GM18861 (cell line): ENCODE data around the gene DENND6B.

Experiments used
- ATAC-seq: cut with Tn5 transposase; IDR thresholded peaks from one replicate; pipeline ENCODE4 v1.9.1; 2021; ENCODE audit not compliant: unreplicated experiment

DENND6B gene

DNA sequence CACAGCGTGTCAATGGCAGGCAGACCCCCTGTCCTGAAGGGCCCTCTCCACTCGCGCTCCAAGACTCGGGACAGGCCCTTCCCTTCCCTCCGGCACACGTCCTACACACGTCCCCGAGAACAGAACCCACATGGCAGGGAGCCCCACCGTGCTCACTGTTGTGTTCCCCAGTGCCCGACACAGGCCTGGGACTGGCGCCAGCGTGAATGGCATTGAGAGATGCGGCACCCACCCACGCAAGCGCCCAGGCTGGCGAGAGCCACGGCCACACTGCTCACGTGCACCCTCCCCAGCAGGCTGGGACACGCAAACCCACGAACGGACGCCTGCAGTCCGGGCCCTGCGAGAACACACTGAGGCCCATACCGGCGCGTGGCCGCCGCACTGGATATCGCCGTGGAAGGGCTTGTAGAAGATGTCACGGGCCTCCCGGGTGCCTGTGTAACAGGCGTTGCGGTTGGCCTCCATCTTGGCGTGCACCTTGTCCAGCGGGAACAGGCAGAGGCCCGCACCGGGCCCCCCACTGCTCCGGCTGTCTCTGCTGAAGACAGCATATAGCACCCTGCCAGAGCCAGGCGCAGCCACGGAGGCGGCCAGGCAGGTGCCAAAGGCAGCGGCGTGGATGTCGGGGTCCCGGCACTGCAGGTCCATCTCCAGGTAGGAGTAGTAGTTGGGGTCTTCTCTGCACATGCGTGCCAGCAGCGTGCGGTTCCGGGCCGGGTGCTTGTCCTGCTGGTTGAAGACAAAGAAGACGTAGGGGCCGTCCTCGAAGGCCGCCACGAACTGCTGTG, 37.5 kb downstream of the DENND6B start:
- no peak for ATAC-seq

DNA sequence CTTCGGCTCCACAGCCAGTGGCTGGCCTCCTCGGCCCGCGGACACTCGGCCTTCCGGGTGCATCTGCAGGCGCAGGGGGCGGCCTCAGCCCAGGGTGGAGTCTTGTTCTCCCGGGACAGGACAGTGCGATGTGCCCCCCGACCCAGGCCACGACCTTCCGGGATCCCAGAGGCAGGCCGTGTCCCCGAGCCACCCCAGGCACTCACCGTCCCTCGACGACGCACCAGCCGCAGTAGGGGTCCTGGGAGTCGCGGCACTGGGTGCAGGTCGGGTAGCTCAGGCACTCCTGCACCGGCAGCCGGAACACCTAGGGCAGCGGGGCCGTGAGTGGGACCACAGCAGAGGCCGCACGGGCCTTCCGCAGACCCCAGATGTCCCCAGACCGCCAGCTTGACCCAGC, 39.1 kb downstream of the DENND6B start:
- ATAC-seq, result no peak

DNA sequence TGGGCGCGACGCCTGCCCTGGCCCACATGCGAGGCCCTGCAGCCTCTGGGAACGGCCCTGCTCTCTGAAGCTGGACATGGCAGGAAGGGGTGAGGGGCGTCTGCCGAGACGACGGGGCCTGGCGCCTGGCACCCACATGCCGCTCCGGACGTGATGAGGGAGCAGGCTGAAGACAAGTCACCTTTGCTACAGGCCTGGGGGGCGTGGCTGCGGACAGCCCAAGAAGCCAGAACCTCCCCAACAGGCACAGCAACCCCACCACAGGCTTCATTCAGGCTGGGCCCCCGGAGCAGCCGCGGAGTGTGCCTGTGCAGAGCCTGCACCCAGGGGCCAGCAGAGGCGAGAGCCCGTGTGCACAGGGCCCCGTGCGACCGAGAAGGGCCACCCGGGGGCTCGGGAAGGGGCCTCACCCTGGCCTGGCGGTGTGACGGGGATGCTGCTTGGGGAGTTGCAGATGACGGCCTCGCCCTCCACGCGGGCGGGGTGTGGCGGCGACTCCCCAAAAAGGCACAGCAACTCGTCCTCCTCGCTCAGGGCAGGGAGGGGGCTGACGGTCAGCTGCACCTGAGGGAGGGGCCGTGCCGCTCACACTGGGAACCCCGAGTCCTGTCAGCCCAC, 40.0 kb downstream of the DENND6B start:
- ATAC-seq, result no peak

DNA sequence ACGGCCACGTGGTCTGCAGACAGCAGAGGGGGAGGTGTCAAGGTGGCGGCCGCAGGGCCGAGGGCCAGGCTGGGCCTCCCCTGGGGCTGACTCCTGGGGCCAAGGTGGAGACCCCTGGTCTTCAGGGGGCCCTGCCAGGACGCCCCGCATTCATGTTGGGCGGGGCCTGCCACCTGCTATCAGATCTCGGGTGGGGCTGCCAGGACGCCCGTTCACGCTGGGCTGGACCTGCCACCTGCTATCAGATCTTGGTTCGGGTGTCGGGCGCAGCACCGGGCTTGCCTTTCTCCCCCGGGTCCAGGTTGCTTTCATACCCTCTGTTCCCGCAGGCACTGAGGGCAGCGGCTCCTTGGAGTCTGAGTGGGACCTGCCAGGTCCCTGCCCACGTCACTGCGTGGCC, 40.5 kb downstream of the DENND6B start:
- no peak for ATAC-seq

DNA sequence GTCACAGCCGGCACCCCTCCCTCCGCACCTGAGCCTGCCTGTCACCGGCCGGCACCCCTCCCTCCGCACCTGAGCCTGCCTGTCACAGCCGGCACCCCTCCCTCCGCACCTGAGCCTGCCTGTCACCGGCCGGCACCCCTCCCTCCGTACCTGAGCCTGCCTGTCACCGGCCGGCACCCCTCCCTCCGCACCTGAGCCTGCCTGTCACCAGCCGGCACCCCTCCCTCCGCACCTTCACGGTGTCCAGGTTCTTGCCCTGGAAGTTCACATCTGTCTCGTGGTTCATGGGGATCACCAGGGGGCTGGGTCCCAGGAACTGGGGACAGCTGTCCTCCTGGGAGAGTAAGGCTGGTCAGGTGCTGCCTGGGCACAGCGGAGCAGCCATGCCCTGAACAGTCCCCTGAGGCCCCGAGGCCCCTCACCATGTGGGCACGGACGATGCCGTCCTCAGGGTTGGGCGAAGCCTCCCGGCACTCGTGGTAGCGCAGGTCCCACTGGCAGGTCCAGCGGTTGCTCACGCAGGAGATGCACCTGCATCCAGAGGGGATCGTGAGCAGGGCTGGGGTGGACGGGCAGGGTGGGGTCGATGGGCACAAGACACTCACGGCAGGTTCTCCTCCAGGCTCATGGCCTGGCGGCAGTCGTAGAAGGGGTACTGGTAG, 41.1 kb downstream of the DENND6B start:
- no peak for ATAC-seq

DNA sequence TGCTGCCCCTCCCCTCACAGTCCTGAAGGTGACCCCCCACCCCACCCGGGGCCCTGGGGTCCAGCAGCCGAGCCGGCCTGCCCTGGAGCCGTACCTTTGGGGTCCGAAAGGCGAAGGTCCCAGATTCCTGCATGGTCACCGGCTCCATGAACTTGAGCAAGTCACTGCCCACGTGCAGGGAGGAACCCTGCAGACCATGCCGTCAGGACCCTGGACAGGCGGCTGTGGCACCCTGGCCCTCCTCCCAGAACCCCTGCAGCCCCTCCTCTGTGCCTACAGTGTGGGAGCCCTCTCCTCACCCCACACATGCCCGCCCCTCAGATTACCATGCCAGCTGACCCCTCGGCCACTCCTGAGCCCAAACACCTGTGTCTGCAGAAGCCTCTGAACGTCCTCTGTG, 42.3 kb downstream of the DENND6B start:
- no peak for ATAC-seq

DNA sequence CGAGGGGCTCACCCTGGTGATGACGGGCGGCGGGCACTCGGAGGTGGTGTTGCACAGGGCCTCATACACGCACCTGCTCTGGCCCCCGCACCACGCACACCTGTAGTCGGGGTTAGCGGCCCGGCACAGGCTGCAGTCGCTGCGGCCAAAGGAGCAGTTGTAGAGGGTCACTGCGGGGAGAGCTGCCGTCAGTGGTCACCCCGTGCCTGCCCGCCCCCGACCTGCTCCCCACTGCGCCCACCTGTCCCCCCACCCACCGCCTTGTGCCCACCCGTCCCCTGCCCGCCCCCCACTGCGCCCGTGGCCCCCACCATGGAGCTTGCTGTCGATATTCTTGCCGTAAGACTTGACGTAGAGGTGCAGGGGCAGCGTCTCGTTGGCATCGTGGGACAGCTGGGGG, 43.0 kb downstream of the DENND6B start:
- ATAC-seq, result no peak

DNA sequence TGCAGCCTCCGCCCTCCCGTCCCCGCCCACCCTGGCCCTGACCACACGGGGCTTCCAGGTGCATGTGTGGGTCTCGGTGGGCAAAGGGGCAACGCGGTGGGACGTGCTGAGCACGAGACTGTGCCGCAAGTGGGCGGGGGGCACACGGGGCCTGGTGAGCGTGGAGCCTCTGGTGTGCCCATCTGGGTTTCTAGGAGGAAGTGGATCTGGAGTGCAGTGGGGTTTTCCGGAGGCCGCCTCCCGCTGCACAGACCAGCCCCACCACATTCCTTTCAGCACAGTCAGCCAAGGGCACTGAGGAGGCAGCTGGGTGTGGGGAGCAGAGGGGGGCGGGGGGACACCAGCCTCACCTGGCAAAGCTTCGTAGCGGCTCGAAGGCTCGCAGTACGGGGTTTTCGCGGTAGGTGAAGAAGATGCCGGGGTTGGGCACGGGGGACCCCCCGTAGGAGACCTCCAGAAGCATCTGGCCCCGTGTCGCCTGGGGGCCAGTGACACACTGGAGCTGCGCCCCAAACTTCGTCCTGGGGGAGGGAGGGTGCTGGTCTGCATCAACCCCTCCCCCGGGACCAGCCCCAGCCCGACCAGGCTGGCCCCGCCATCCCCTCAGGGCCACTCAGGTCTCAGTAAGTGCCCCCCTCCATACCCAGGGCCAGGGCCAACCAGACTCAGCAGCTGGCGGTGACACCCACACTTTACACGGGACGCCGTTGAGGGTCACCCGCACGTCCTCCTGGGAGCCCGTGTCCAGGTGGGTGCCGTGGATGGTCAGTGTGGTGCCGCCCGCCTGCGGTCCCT, 44.3 kb downstream of the DENND6B start:
- no peak for ATAC-seq

DNA sequence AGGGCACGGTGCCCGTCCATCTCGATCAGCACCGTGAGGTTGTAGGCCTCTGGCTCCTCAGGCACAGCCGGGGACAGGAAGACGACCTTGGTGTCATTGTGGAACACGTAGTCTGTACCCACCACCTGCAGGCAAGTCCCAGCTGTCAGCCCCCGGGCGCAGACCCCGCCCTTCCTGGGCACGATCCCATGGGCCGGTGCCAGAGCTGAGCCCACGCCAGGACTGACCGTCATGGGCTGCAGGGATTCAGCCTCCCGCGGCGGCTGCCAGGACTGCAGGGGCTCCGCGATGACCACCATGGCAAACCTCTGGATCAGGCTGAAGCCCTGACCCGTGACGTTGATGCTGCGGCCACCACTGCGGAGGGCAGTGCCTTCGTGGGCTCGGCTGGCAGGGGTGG, 44.9 kb downstream of the DENND6B start:
- no peak for ATAC-seq

DNA sequence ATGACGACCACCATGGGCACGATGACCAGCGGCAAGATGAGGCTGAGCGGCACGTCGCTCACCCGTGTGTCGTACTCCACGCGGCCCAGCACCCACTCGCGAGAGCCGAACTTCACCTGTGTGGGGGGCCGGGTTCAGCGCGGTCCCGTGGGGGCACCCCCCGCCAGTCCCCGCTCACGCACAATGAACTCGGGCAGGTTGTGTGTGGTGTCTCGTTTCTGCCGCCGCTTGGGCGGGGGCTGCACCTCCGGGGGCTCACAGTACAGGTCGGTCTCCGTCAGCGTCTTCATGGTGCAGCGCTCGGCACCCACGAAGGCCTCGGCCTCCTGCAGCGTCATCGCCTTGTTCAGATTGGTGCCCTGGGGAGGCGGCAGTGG, 45.4 kb downstream of the DENND6B start:
- ATAC-seq, result no peak

DNA sequence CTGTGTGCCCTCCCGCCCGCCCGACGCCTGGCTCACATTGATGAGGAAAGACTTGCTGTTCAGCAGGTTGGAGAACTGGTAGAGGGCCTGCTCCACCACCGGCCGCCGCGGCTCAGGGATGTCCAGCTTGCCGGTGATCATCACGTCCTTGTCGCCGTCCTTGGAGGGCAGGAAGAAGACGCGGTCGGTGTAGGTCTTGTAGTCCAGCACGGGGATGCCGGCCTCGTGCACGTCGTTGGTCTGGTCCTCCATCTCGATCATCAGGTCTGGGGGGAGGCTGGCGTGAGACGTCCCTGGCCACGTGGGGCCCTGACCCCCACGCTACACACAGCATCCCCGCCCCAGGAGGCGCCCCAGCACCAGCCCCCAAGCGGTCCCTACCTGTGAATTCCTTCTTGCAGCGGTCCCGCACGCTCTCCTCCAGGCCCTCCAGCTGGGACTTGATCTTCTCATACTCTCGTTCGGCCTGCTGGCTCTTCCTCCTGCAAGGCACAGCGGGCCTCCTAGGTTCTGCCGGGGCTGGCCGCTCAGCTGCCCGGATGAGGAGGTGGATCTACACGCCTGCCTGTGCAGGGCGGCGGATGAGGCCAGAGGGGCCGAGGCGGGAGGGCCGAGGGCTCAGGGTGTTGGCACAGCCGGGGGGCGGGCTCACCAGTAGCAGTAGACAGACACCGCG, 46.0 kb downstream of the DENND6B start:
- ATAC-seq, result no peak

DNA sequence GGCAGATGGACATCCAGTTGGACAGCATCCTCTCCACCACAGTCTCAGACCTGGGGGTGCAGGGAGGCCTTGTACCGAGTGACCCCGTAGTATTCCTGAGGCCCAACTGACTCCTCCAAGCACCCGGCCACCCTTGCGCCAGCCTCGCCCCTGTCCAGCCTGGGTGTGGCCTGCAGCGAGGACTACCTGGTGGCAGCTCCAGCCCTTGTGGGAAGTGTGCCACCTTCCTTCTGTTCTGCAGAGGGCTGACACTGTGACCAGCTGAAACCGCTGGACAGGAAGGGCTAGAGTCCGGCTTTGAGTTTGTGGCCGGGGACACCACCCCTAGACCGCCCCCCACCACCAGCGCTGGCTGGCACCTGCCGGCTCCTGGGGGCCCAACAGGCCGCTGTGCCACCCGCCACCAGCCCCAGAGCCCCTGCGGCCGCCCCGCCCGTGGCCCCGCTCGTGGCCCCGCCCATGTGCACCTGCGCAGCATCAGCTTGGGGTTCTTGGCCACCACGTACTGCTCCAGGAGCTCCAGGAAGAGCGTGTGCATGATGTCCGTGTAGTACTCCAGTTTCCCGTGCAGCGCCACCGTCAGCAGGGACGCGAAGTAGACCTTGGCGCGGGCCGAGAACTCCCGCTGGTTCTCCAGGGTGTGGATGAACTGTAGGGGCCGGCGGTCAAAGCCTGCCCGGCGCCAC, 46.6 kb downstream of the DENND6B start:
- no peak for ATAC-seq

DNA sequence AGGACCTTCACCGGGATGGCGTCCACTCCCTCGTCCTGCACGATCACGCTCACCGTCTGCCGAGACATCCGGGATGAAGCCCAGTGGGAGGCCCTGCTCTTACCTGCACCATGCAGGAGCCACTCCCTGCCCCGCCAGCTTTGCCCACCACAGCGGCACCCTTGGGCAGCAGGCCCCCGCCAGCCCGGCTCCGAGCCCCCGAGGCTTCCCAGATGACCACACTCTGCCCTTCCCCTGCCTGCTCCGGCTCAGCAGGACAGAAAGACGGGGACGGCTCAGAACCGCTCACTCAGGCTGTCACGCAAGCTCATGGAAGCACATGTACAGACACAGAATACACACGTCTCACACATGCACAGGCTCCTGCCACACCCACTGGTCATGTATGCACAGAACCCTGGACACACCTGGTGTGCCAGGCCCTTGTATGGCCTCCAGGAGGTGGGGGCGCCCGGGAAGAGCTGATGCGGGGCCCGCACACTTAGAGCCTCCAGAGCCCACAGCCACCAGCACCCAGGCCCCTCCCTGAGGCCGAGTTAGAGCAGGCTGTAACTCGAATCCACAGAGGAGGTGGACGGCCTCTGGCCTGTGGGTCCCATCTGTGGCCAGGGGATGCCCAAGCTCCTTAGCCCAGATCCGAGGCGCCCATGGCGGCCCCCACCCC, 47.7 kb downstream of the DENND6B start:
- ATAC-seq, result no peak

DNA sequence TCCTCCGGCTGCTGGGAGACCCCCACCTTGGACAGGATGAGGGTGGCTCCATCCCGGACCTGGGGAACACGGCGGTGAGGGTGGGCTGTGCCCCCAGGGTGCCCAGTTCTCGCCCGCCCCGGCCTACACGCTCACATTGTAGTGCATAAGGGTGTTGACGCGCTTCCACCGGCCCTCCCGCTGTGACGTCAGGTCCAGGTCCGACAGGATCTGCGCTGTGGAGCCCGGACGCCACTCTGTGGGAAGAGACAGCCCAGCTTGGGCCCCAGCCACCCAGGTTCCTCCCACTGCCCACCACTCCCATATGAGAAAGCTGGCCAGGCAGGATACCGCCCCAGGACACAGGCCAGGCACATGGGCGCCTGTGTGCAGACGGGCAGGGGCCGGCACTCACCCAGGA, 48.4 kb downstream of the DENND6B start:
- ATAC-seq, result no peak

DNA sequence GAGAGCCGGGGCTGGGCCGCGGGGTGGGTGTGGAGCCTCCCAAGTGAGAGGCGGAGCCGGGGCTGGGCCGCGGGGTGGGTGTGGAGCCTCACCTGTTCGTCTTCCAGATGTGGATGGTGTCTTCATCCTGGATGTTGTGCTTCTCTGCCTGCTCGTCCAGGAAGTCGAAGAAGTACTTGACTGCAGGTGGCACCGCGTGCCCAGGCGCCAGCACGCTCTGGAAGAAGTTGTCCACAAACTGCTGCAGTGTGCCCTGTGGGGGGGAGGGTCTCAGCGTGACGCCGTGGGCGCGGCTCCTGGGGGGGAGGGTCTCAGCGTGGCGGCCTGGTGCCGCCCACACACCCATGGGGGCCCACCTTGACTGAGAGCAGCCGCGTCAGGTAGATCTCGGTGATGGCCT, 49.1 kb downstream of the DENND6B start:
- no peak for ATAC-seq

DNA sequence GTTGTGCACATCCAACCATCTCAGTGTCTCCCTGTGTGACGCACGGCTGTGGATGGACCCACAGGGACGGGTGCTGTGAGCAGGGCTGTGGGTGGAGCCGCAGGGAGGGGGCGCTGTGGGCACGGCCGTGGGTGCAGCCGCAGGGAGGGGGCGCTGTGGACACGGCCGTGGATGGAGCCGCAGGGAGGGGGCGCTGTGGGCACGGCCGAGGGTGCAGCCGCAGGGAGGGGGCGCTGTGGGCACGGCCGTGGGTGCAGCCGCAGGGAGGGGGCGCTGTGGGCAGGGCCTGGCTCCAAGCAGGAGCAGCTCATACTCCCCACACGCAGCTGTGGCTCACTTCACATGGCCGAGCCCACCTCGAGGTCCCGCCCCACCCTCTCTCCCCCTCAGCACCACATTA, 50.7 kb downstream of the DENND6B start:
- ATAC-seq, result peak; percentile 38

DNA sequence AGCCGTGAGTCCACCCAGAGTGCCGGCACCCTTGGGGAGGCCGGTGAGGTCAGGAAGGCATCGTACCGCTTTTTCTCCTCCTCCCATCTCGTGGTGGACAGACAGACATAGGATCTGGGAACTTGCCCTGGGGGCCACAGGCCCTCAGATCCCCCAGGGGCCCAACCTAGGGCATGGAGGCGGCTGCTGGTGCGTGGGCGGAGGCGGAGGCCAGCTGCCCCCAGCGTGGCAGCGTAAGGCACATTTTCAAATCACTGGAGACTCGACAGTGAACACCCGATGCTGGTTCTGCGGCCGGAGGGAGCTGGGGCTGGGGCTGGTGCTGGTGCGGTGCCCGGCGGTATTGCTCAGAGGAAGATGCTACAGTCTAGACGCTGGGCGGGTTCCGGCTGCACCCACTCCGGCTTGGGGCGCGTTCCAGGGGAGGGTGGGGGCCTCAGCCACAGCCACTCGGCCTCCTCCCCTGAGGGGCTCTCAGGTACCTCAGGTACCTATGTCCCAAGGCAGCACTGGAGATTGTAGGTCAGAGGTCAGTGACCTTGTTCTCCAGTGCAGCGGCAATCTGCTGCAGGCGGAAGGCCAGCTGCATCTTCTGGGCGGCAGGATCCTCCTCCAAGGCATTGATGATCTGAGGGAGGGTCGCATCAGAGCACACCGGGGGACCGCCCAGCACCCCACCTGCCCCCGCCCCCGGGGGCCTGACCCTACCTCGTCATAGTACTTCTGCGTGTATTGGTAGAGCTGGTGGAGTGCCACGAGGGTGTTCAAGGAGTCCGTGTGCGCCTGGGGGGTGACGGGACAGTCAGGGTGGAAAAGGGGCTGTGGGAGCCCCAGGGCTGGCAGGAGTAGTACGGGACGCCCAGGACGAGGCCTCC, 51.4 kb downstream of the DENND6B start:
- ATAC-seq, result no peak

DNA sequence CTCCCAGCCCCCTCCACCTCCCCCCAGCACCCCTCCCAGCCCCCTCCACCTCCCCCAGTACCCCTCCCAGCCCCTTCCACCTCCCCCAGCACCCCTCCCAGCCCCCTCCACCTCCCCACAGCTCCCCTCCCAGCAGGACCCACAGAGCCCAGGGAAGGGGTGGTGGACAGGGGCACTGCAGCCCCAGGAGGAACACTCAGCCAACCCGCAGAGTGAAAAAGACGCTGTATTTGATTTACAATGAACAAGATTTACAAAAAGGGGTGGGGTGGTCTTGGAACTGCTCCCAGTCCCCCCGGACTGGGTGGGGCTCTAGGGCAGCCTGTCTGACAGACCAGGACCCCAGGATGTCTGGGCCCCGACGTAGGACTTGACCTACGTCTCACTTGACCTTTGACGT, 52.0 kb downstream of the DENND6B start:
- no peak for ATAC-seq

DNA sequence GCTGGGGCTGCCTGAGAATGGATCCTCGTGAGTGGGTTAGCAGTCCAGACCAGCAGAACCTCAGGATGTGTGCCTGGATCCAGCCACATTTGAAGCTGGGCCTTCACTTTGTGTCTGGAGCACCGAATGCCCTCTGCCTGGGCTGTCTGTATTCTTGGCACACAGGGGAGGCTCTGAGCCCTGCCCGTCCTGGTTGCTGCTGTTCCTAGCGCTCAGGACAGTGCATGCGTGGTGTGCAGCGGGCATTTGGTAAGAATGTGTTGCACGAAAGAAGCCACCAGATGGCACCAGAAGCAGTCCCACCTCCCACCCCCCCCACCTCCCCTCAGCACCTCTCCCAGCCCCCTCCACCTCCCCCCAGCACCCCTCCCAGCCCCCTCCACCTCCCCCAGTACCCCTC, 52.5 kb downstream of the DENND6B start:
- no peak for ATAC-seq
